SK-N-MC (cell line): ENCODE results near the gene USP40.

Experiments used
- EZH2 ChIP-seq: fragments of 200-600 bp; sonication (generic); IDR thresholded peaks from one replicate; pipeline ENCODE4 v1.6.1; 2017; ENCODE audit warnings: antibody characterized with exemption
- FOXP2 ChIP-seq: optimal IDR thresholded peaks from 2 replicates; pipeline ENCODE3; 2011; ENCODE audit warnings: mild to moderate bottlenecking, moderate library complexity; ENCODE audit not compliant: insufficient read depth; ENCODE audit errors: extremely low read length, control extremely low read depth
- POLR2AphosphoS5 ChIP-seq: IDR thresholded peaks from 2 replicates; pipeline ENCODE4 v1.6.1; 2012; ENCODE audit warnings: mild to moderate bottlenecking, low read depth, low read length, borderline replicate concordance

- no peak for TF ChIP-seq EZH2
- TF ChIP-seq POLR2AphosphoS5 = no peak
- no peak for TF ChIP-seq FOXP2
Measured at GRCh38 chr2:233598952-233599351, 32.4 kb upstream of the USP40 start.
